PFSK-1 (cell line): ENCODE data around the gene KRT10.

Experiments used
- POLR2AphosphoS5 ChIP-seq: IDR thresholded peaks from 2 replicates; pipeline ENCODE4 v1.6.1; 2012; ENCODE audit warnings: low read depth, mild to moderate bottlenecking, control low read depth, low read length, moderate library complexity
- SIN3A ChIP-seq: IDR thresholded peaks from 2 replicates; pipeline ENCODE4 v1.6.1; 2012; ENCODE audit warnings: mild to moderate bottlenecking, low read length, moderate library complexity, borderline replicate concordance; ENCODE audit not compliant: insufficient read depth
- TAF1 ChIP-seq: IDR thresholded peaks from 2 replicates; pipeline ENCODE4 v1.6.1; 2012; ENCODE audit warnings: low read length, control low read depth, borderline replicate concordance; ENCODE audit not compliant: insufficient read depth
- TF ChIP-seq, protein P1 (sequence below), 2 experiments: IDR thresholded peaks; 2 replicates each; pipeline versions ENCODE4 v1.6.1 to v1.8.0; 2011 to 2012; ENCODE audit warnings: low read depth in 2 of 2, low read length in 2 of 2, control low read depth in 1 of 2, inconsistent platforms in 1 of 2, mild to moderate bottlenecking in 1 of 2, moderate library complexity in 1 of 2; ENCODE audit not compliant: insufficient read depth in 1 of 2

DNA sequence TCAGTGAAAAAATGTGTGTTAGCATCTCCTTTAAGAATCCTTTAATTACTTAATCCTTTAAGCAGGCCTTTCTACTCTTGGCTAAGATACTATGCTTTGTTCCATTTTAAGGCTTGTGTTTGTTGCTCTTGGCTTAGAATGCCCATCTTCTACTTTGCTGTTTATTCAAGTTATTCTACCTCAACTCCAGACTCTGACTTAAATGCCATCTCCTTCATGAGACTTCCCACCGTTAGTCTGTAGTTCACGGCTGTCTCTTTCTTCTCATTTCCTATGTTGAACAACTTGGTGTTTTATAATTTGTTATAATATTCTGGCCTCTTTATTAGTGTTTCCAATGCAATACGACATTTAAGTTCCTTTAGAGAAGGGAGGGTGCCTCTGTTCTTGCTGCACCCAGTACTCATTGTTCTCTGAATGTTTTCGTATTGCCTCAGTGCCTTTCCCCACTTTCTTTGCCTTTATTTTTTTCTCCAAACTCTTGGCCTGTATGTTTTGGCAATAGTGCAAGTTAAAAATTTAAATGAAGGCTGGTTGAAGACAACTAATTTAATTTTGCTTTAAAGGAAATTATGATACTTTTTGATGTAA, 6.1 kb upstream of the KRT10 start:
- TF ChIP-seq TAF1 (no peak), SIN3A (no peak), POLR2AphosphoS5 (no peak)
- TF ChIP-seq, protein P1, sequence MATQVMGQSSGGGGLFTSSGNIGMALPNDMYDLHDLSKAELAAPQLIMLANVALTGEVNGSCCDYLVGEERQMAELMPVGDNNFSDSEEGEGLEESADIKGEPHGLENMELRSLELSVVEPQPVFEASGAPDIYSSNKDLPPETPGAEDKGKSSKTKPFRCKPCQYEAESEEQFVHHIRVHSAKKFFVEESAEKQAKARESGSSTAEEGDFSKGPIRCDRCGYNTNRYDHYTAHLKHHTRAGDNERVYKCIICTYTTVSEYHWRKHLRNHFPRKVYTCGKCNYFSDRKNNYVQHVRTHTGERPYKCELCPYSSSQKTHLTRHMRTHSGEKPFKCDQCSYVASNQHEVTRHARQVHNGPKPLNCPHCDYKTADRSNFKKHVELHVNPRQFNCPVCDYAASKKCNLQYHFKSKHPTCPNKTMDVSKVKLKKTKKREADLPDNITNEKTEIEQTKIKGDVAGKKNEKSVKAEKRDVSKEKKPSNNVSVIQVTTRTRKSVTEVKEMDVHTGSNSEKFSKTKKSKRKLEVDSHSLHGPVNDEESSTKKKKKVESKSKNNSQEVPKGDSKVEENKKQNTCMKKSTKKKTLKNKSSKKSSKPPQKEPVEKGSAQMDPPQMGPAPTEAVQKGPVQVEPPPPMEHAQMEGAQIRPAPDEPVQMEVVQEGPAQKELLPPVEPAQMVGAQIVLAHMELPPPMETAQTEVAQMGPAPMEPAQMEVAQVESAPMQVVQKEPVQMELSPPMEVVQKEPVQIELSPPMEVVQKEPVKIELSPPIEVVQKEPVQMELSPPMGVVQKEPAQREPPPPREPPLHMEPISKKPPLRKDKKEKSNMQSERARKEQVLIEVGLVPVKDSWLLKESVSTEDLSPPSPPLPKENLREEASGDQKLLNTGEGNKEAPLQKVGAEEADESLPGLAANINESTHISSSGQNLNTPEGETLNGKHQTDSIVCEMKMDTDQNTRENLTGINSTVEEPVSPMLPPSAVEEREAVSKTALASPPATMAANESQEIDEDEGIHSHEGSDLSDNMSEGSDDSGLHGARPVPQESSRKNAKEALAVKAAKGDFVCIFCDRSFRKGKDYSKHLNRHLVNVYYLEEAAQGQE (IDR thresholded peaks at IDR 0.05; ENCODE audit: insufficient read depth in 1 of 2, low read depth in 2 of 2, low read length in 2 of 2), result no peak
